OCI-LY7 (cell line): ENCODE measurements around the gene KCNQ1. TPM values are rescaled to one million over a fixed set of nuclear protein-coding genes. Genes with fewer than 3 reads are reported as not detected.

ENCODE experiments used
- BruUV-seq: library from RNA; stranded (reverse); fragments of 400-500 nt; replicated peaks from 2 replicates; lab custom pipeline; 2021; lab: Mats Ljungman, UMichigan
- CTCF ChIA-PET: fragments of 300-600 bp; sonication (Branson Sonifier 250); formaldehyde crosslinking; loops from one replicate; lab custom pipeline; 2022; ENCODE audit warnings: antibody characterized with exemption; ENCODE audit not compliant: unreplicated experiment; lab: Charles Lee
- POLR2A ChIA-PET: fragments of 300-600 bp; sonication (Branson Sonifier 250); formaldehyde crosslinking; loops from one replicate; lab custom pipeline; 2022; ENCODE audit warnings: antibody characterized with exemption; lab: Charles Lee
- DNase-seq: peaks from one replicate; pipeline ENCODE4 v3.0.0-alpha.2; 2015; ENCODE audit warnings: low spot score
- H2AFZ ChIP-seq: fragments of 200-600 bp; sonication (generic), shearing (Covaris generic); 2 replicates; pipeline ENCODE4 v1.6.1; 2014; ENCODE audit warnings: mild to moderate bottlenecking, antibody characterized with exemption, low read length, moderate library complexity
- H3K27ac ChIP-seq: fragments of 200-600 bp; sonication (generic); 2 replicates; pipeline ENCODE4 v1.5.1; 2014; ENCODE audit warnings: mixed run types, low read depth, mild to moderate bottlenecking, moderate library complexity, low read length, inconsistent platforms; ENCODE audit not compliant: poor library complexity, severe bottlenecking
- H3K36me3 ChIP-seq: fragments of 200-600 bp; sonication (generic); 2 replicates; pipeline ENCODE4 v1.6.1; 2014; ENCODE audit warnings: mild to moderate bottlenecking, antibody characterized with exemption, low read length, moderate library complexity, mixed read lengths; ENCODE audit not compliant: insufficient read depth
- H3K4me1 ChIP-seq: fragments of 200-600 bp; sonication (generic); 2 replicates; pipeline ENCODE4 v1.5.1; 2014; ENCODE audit warnings: mild to moderate bottlenecking, low read length; ENCODE audit not compliant: insufficient read depth, poor library complexity, severe bottlenecking
- H3K4me2 ChIP-seq: fragments of 200-600 bp; sonication (generic); 2 replicates; pipeline ENCODE4 v1.6.1; 2014; ENCODE audit warnings: mild to moderate bottlenecking, low read length
- H3K4me3 ChIP-seq: fragments of 200-600 bp; sonication (generic); 2 replicates; pipeline ENCODE4 v1.5.1; 2014; ENCODE audit warnings: mild to moderate bottlenecking, low read depth, low read length; ENCODE audit not compliant: poor library complexity, severe bottlenecking
- H3K79me2 ChIP-seq: fragments of 200-600 bp; sonication (generic); 2 replicates; pipeline ENCODE4 v1.6.1; 2016; ENCODE audit warnings: low read depth, mild to moderate bottlenecking, low read length, moderate library complexity, mixed read lengths; ENCODE audit not compliant: insufficient read depth
- H3K9me2 ChIP-seq: fragments of 200-600 bp; sonication (generic); 2 replicates; pipeline ENCODE4 v1.6.1; 2016; ENCODE audit warnings: mild to moderate bottlenecking, low read length, mixed read lengths; ENCODE audit not compliant: insufficient read depth
- H3K9me3 ChIP-seq: fragments of 200-600 bp; sonication (generic); 2 replicates; pipeline ENCODE4 v1.6.1; 2014; ENCODE audit warnings: mild to moderate bottlenecking, mixed run types, low read length, mixed read lengths
- H4K20me1 ChIP-seq: fragments of 200-600 bp; sonication (generic); 2 replicates; pipeline ENCODE4 v1.6.1; 2014; ENCODE audit warnings: mild to moderate bottlenecking, antibody characterized with exemption, low read length, moderate library complexity, mixed read lengths; ENCODE audit not compliant: insufficient read depth
- EZH2phosphoT487 ChIP-seq: fragments of 200-600 bp; sonication (generic); IDR thresholded peaks from 2 replicates; pipeline ENCODE4 v1.6.1; 2018; ENCODE audit warnings: low read depth, borderline replicate concordance, mild to moderate bottlenecking, mixed run types, antibody characterized with exemption, low read length, moderate library complexity, mixed read lengths
- intact Hi-C: fragments of 100-400 bp; cut with micrococcal nuclease; formaldehyde crosslinking; loops from one replicate; pipeline ENCODE4 v1.10.0; 2022; ENCODE audit not compliant: unreplicated experiment
- total RNA-seq, 2 experiments: library from RNA; depleted of rRNA in 1 of 2; stranded (reverse); fragments of >200 nt in 1 of 2; shearing (Covaris generic) in 1 of 2; gene quantifications; 2 replicates each; pipeline ENCODE4 v1.2.3, GENCODE V29; 2014 to 2022
- TF ChIP-seq, protein P1 (sequence below): fragments of 200-600 bp; sonication (generic); conservative IDR thresholded peaks from 2 replicates; pipeline ENCODE4 v1.5.1; 2014; ENCODE audit warnings: mild to moderate bottlenecking, antibody characterized with exemption, low read length, moderate library complexity, mixed read lengths

Gene KCNQ1
- total RNA-seq, 2 experiments from 2014 or later, result 0.22 to 1.3 TPM

DNA sequence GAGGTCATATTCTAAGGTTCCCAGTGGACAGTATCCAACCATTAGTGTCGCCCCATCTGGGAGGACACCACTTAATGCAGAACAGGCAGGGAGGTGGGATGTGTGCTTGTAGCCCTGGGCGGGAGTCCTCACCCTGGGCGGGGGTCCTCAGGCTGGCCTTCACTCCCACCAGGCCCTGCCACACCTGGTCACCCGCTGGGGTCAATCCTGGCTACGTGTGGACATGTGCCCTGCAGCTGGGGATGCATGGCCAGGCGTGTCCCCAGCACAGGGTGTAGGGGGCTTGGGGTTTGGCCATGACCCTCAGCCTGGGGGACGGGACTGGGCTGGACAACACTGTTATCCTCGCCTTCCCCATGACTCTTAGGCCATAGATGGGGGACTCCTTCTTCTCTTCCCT lies 19.3 kb upstream of the KCNQ1 start:
- no peaks in the 10 kb centered on the region for H3K79me2 ChIP-seq
- ChIA-PET CTCF (interaction anchor here (0.8 kb wide), 1 partner anchor 123 kb away, joined by 3 read pairs; no protein-coding TSS in a partner anchor), POLR2A (no interaction called here)
- no peaks in the 10 kb centered on the region for H3K9me2 ChIP-seq
- no peak for TF ChIP-seq EZH2phosphoT487
- TF ChIP-seq, protein P1, sequence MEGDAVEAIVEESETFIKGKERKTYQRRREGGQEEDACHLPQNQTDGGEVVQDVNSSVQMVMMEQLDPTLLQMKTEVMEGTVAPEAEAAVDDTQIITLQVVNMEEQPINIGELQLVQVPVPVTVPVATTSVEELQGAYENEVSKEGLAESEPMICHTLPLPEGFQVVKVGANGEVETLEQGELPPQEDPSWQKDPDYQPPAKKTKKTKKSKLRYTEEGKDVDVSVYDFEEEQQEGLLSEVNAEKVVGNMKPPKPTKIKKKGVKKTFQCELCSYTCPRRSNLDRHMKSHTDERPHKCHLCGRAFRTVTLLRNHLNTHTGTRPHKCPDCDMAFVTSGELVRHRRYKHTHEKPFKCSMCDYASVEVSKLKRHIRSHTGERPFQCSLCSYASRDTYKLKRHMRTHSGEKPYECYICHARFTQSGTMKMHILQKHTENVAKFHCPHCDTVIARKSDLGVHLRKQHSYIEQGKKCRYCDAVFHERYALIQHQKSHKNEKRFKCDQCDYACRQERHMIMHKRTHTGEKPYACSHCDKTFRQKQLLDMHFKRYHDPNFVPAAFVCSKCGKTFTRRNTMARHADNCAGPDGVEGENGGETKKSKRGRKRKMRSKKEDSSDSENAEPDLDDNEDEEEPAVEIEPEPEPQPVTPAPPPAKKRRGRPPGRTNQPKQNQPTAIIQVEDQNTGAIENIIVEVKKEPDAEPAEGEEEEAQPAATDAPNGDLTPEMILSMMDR, result no peak
- H3K9me3 ChIP-seq, result no peaks in the 10 kb centered on the region
- intact Hi-C loops, result no loop called here
- no peaks in the 10 kb centered on the region for H4K20me1 ChIP-seq
- no peak overlapping the region for H3K4me3 ChIP-seq
- H3K36me3 ChIP-seq, result no peaks in the 10 kb centered on the region
- H2AFZ ChIP-seq, result no peak overlapping the region
- no peak for DNase-seq
- BruUV-seq, result no TSS peak
- no peaks in the 10 kb centered on the region for H3K4me1 ChIP-seq
- H3K4me2 ChIP-seq, result no peak overlapping the region
- H3K27ac ChIP-seq, result no peak overlapping the region

- no TSS peak for BruUV-seq
- CTCF ChIA-PET, result interaction anchor here (0.5 kb wide), 1 partner anchor 525 kb away, joined by 3 read pairs; no protein-coding TSS in a partner anchor
- H3K4me3 ChIP-seq, result no peak overlapping the region
- POLR2A ChIA-PET, result no interaction called here
- no peak overlapping the region for H3K27ac ChIP-seq
- no peak overlapping the region for H3K4me2 ChIP-seq
- H4K20me1 ChIP-seq, result no peaks in the 10 kb centered on the region
- TF ChIP-seq, protein P1, result no peak
- no peak for TF ChIP-seq EZH2phosphoT487
- H2AFZ ChIP-seq, result no peak overlapping the region
- H3K79me2 ChIP-seq, result no peaks in the 10 kb centered on the region
- DNase-seq, result no peak
- no peaks in the 10 kb centered on the region for H3K36me3 ChIP-seq
- H3K9me2 ChIP-seq, result no peaks in the 10 kb centered on the region
- no peaks in the 10 kb centered on the region for H3K4me1 ChIP-seq
- intact Hi-C loops, result no loop called here
- H3K9me3 ChIP-seq, result no peaks in the 10 kb centered on the region
Measured at GRCh38 chr11:2426221-2426620, 18.6 kb upstream of the KCNQ1 start.

DNA sequence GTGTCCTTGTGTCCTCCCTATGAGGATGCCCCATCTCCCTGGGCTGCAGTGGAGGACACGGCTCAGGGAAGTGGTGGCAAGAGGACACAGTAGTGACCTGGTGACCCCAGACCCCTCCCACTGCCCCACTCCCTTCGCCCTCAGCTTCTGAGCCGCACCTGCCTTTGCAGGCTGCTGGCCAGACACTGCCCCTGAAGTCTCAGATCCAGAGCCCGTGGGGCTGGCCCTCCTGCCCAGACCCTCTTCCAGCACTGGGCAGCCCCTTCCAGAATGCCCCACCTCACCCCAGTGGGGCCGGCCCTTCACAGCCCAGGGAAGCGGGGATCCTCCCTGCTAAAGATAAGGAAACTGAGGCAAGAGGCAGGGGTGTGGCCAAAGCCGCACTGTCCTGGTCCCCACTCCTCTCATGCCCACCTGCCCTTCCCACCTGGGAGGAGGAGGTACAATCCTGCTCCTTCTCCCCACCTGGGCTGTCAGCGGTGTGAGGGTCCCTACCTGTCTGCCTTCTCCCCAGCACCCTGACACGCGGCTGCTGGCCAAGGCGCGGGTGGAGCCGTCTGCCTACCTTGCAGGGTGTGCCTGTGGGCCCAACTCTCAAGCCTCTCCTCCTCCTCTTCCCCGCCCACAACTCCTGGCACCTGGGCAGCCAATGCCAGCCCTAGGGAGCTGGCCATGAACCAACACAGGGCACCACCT lies 17.8 kb upstream of the KCNQ1 start:
- intact Hi-C loops, result no loop called here
- H2AFZ ChIP-seq, result no peak overlapping the region
- H4K20me1 ChIP-seq, result no peaks in the 10 kb centered on the region
- H3K36me3 ChIP-seq, result no peaks in the 10 kb centered on the region
- TF ChIP-seq, protein P1, result no peak
- no peak for TF ChIP-seq EZH2phosphoT487
- H3K79me2 ChIP-seq, result no peaks in the 10 kb centered on the region
- no peak overlapping the region for H3K4me2 ChIP-seq
- ChIA-PET POLR2A (no interaction called here), CTCF (no interaction called here)
- no peak overlapping the region for H3K4me3 ChIP-seq
- no TSS peak for BruUV-seq
- no peak for DNase-seq
- H3K4me1 ChIP-seq, result no peaks in the 10 kb centered on the region
- no peaks in the 10 kb centered on the region for H3K9me2 ChIP-seq
- H3K9me3 ChIP-seq, result no peaks in the 10 kb centered on the region
- no peak overlapping the region for H3K27ac ChIP-seq
